Right lobe of liver (tissue), 6 donors: ENCODE measurements around the gene LTO1. TPM values are rescaled to one million over a fixed set of nuclear protein-coding genes. Genes with fewer than 3 reads are reported as not detected.

Source experiments
- ATAC-seq, 4 donors: fragments of 200-7000 bp; cut with Tn5 transposase; one replicate each; pipeline ENCODE4 v1.9.1; 2020; ENCODE audit warnings: mild to moderate bottlenecking in 4 of 4, moderate library complexity in 4 of 4
- DNase-seq, 3 donors: peaks; one replicate each; pipeline ENCODE4 v3.0.0-alpha.2; 2020
- H3K27ac ChIP-seq, 3 donors: fragments of 200-600 bp; one replicate each; pipeline ENCODE4 v1.8.0; 2022
- H3K27me3 ChIP-seq, 2 donors: fragments of 200-600 bp; one replicate each; pipeline ENCODE4 v1.8.0; 2022
- H3K36me3 ChIP-seq, 4 donors: fragments of 200-600 bp; sonication (generic) in 1 of 4; one replicate each; pipeline versions ENCODE4 v1.5.1 to v1.8.0; 2017 to 2022; ENCODE audit warnings: control low read depth in 1 of 4
- H3K4me1 ChIP-seq, 4 donors: fragments of 200-600 bp; sonication (generic) in 1 of 4; one replicate each; pipeline versions ENCODE4 v1.5.1 to v1.8.0; 2017 to 2022; ENCODE audit warnings: control low read depth in 1 of 4
- H3K4me3 ChIP-seq, 3 donors: fragments of 200-600 bp; one replicate each; pipeline ENCODE4 v1.8.0; 2022
- H3K9me3 ChIP-seq, 4 donors: fragments of 200-600 bp; sonication (generic) in 1 of 4; one replicate each; pipeline versions ENCODE4 v1.5.1 to v1.8.0; 2017 to 2022; ENCODE audit warnings: control low read depth in 1 of 4
- POLR2A ChIP-seq: fragments of 450-650 bp; IDR thresholded peaks from one replicate; pipeline ENCODE4 v1.6.1; 2017; ENCODE audit warnings: antibody characterized with exemption, mild to moderate bottlenecking
- whole genome bisulfite sequencing: methylation state at CpG from one replicate; pipeline ENCODE4 v1.1.6; 2018; ENCODE audit warnings: low coverage, low lambda C conversion rate; ENCODE audit not compliant: insufficient coverage; ENCODE audit errors: missing lambda C conversion rate; 5-methylcytosine and 5-hydroxymethylcytosine counted together
- intact Hi-C, 2 donors: fragments of 100-400 bp; cut with DNase I; formaldehyde crosslinking; loops; one replicate each; pipeline versions ENCODE4 v1.11.2 to v1.14.1; 2022
- total RNA-seq, 6 experiments: library from RNA; depleted of rRNA in 2 of 6; stranded (reverse); fragments of >200 nt in 2 of 6; fragmentation: NEBNext Ultra II Directional in 3 of 6; extraction: Animal tissue kit (Norgen Biotek cat#: 25700) in 3 of 6; gene quantifications; one replicate each; pipeline versions ENCODE4 v1.1.0 to v1.2.4, GENCODE V29; 2016 to 2023
- TF ChIP-seq, protein P1 (sequence below), 4 donors: fragments of 200-600 bp in 3 of 4; fragments of 450-650 bp in 1 of 4; IDR thresholded peaks; one replicate each; pipeline versions ENCODE4 v1.5.1 to v1.8.0; 2016 to 2022; ENCODE audit warnings: antibody characterized with exemption in 4 of 4, mild to moderate bottlenecking in 2 of 4
- donor health status: DM: no; HTN: yes; CAD: no.
- donor health status: DM: no; HTN: no; CAD: no.
- donor health status: DM: no; HTN: no; CAD: no.
- donor health status: DM: no; HTN: yes; CAD: no.
- donor health status: DM: no; HTN: yes; CAD: no.

LTO1 gene
- total RNA-seq, 6 experiments from 2014 or later: 4.1 to 7.9 (median 5.6) TPM

DNA sequence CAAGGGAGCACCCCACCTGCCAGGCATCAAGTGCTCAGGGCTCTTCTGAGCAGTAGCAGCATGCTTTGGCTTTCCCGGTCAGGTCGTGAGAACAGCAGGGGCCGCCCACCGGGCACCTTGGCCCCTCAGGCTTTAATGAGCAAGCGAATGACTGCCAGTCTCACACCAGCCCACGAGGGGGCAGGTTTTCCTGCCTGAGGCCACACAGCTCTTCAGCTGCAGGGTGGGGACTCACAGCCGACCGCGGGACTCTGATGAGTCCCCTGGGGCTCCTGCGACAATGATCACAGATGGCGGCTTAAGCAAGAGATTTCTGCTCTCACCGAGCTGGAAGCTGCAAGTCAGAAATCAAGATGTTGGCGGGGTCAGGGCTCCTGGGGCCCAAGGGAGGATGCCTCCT lies 43.0 kb upstream of the LTO1 start:
- 10% methylated on average over 2 of the region's 13 CpGs for WGBS
- no peaks in the 10 kb centered on the region for H3K27me3 ChIP-seq
- no peaks in the 10 kb centered on the region for H3K4me1 ChIP-seq
- H3K9me3 ChIP-seq: no peaks in the 10 kb centered on the region
- H3K4me3 ChIP-seq: no peak overlapping the region
- DNase-seq (no peak), ATAC-seq (peak in 3 of 4 donors; percentile 42 to 65 (median 55))
- no peaks in the 10 kb centered on the region for H3K36me3 ChIP-seq
- H3K27ac ChIP-seq: no peak overlapping the region
- intact Hi-C loops: loop anchor here (10.0 kb wide), 2 partner anchors 167 to 477 kb away; no protein-coding TSS in a partner anchor
- TF ChIP-seq, protein P1, sequence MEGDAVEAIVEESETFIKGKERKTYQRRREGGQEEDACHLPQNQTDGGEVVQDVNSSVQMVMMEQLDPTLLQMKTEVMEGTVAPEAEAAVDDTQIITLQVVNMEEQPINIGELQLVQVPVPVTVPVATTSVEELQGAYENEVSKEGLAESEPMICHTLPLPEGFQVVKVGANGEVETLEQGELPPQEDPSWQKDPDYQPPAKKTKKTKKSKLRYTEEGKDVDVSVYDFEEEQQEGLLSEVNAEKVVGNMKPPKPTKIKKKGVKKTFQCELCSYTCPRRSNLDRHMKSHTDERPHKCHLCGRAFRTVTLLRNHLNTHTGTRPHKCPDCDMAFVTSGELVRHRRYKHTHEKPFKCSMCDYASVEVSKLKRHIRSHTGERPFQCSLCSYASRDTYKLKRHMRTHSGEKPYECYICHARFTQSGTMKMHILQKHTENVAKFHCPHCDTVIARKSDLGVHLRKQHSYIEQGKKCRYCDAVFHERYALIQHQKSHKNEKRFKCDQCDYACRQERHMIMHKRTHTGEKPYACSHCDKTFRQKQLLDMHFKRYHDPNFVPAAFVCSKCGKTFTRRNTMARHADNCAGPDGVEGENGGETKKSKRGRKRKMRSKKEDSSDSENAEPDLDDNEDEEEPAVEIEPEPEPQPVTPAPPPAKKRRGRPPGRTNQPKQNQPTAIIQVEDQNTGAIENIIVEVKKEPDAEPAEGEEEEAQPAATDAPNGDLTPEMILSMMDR (IDR thresholded peaks at IDR 0.05): peak; percentile 32 to 56 (median 42)
- TF ChIP-seq POLR2A: no peak

DNA sequence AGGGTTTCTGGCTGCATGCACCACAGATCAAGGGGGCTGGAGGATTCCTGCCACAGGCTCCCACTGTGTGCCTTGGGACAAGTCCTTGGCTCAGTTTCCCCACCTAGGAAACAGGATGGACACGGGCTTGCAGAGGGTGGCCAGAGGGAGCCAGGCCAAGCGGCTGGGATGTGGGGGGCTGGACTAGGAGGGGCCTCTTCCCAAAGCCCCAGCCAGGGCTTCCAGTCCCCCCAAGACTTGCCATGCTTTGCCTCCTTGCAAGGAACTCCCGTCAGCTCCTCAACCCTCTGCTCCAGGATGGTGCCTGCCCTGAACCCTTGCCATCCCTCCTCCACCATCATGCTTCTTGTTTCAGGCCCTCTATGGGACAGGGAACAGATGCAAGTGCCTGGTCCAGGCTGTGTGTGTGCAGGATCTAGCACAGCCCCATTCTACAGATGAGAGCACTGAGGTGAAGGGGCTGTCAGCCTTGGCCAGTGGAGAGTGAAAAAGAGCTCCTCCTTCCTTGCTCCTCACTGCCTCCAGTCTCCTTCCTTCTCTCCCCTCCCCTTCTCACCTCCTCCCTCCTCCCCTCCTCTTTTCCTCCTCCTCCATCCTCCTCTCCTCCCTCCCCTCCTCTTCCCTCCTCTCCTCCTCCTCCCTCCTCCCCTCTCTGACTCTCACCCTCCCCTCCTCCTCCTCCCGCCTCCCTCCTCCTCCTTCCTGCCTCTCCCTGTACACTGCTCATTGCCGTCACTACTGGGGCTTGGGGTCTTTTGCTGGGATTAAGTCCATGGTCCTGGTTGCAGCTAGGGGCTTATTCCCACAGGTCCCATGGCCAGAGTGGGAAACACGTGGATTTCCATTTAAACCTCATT lies 42.0 kb upstream of the LTO1 start:
- Histone ChIP-seq H3K27me3 (no peaks in the 10 kb centered on the region), H3K4me1 (no peaks in the 10 kb centered on the region), H3K4me3 (no peak overlapping the region), H3K9me3 (no peaks in the 10 kb centered on the region), H3K27ac (no peak overlapping the region), H3K36me3 (no peaks in the 10 kb centered on the region)
- ATAC-seq (no peak), DNase-seq (no peak)
- TF ChIP-seq, protein P1 (IDR thresholded peaks at IDR 0.05): no peak
- TF ChIP-seq POLR2A: no peak
- WGBS: 33% methylated on average over 3 of the region's 6 CpGs
- intact Hi-C loops: loop anchor here (10.0 kb wide), 2 partner anchors 168 to 478 kb away; no protein-coding TSS in a partner anchor

GRCh38 chr11:69716099-69716498 lies 40.9 kb upstream of the LTO1 start:
- H3K4me3 ChIP-seq: no peak overlapping the region
- H3K36me3 ChIP-seq: no peaks in the 10 kb centered on the region
- no peaks in the 10 kb centered on the region for H3K9me3 ChIP-seq
- ATAC-seq (no peak), DNase-seq (no peak)
- WGBS: 89% methylated on average over 3 of the region's 11 CpGs
- intact Hi-C loops: loop anchor here (10.0 kb wide), 2 partner anchors 169 to 479 kb away; no protein-coding TSS in a partner anchor
- H3K27ac ChIP-seq: no peak overlapping the region
- no peaks in the 10 kb centered on the region for H3K4me1 ChIP-seq
- TF ChIP-seq, protein P1 (IDR thresholded peaks at IDR 0.05): no peak
- no peak for TF ChIP-seq POLR2A
- H3K27me3 ChIP-seq: no peaks in the 10 kb centered on the region

- ATAC-seq: no peak
- Histone ChIP-seq H3K4me3 (no peak overlapping the region), H3K36me3 (no peaks in the 10 kb centered on the region), H3K4me1 (no peaks in the 10 kb centered on the region), H3K27me3 (no peaks in the 10 kb centered on the region), H3K9me3 (no peaks in the 10 kb centered on the region), H3K27ac (no peak overlapping the region)
- 71% methylated on average over 12 of the region's 19 CpGs for WGBS
- intact Hi-C loops: loop anchor here (10.0 kb wide), 2 partner anchors 169 to 479 kb away; no protein-coding TSS in a partner anchor
- DNase-seq: no peak
- TF ChIP-seq, protein P1 (IDR thresholded peaks at IDR 0.05): no peak
- no peak for TF ChIP-seq POLR2A
Measured at GRCh38 chr11:69715446-69715845, 40.3 kb upstream of the LTO1 start.
